IMR-90 (cell line): Measurements from ENCODE around the gene ATP4B. TPM values are rescaled to one million over a fixed set of nuclear protein-coding genes. Genes with fewer than 3 reads are reported as not detected.

Experiments
- ATAC-seq: fragments of 200-7000 bp; cut with Tn5 transposase; 2 replicates; pipeline ENCODE4 v1.9.1; 2020; ENCODE audit warnings: low read depth, mild to moderate bottlenecking, moderate library complexity
- BruUV-seq: library from RNA; stranded (reverse); fragments of 400-500 nt; replicated peaks from 2 replicates; lab custom pipeline; 2021; lab: Mats Ljungman, UMichigan
- CTCF ChIA-PET: fragments of 300-600 bp; formaldehyde crosslinking; extraction: SDS; loops from one replicate; lab custom pipeline; 2021; ENCODE audit warnings: antibody characterized with exemption; lab: Yijun Ruan, JAX
- POLR2A ChIA-PET: fragments of 300-600 bp; sonication (Branson Sonifier 250); formaldehyde crosslinking; loops from one replicate; lab custom pipeline; 2022; ENCODE audit warnings: antibody characterized with exemption; ENCODE audit not compliant: unreplicated experiment; lab: Charles Lee
- DNase-seq: peaks from one replicate; pipeline ENCODE4 v3.0.0; 2013
- H2AFZ ChIP-seq: replicated peaks from 2 replicates; pipeline ENCODE3; 2013; ENCODE audit warnings: low read length, mild to moderate bottlenecking; ENCODE audit not compliant: poor library complexity
- H2AK5ac ChIP-seq: 2 replicates; pipeline ENCODE4 v1.6.1; 2013; ENCODE audit warnings: low read depth, low read length, inconsistent platforms
- H2AK9ac ChIP-seq: replicated peaks from 2 replicates; pipeline ENCODE3; 2013; ENCODE audit warnings: mild to moderate bottlenecking, low read depth, low read length, moderate library complexity; ENCODE audit not compliant: poor library complexity
- H2BK120ac ChIP-seq: 2 replicates; pipeline ENCODE4 v1.6.1; 2013; ENCODE audit warnings: low read depth, low read length, inconsistent platforms
- H2BK15ac ChIP-seq: 3 replicates; pipeline ENCODE4 v1.6.1; 2013; ENCODE audit warnings: low read depth, low read length, inconsistent platforms
- H2BK20ac ChIP-seq: 2 replicates; pipeline ENCODE4 v1.6.1; 2013; ENCODE audit warnings: low read depth, mild to moderate bottlenecking, inconsistent platforms, low read length, moderate library complexity
- H2BK5ac ChIP-seq: 2 replicates; pipeline ENCODE4 v1.6.1; 2013; ENCODE audit warnings: mild to moderate bottlenecking, low read depth, low read length, inconsistent platforms; ENCODE audit not compliant: poor library complexity, severe bottlenecking
- H3K14ac ChIP-seq: replicated peaks from 2 replicates; pipeline ENCODE4 v1.6.1; 2013; ENCODE audit warnings: low read depth, low read length, inconsistent platforms
- H3K18ac ChIP-seq: 2 replicates; pipeline ENCODE4 v1.6.1; 2013; ENCODE audit warnings: low read depth, low read length, control low read depth
- H3K23ac ChIP-seq: 2 replicates; pipeline ENCODE4 v1.6.1; 2013; ENCODE audit warnings: low read depth, low read length, inconsistent platforms
- H3K27ac ChIP-seq: 2 replicates; pipeline ENCODE4 v1.5.1; 2013; ENCODE audit warnings: mild to moderate bottlenecking, control low read depth, low read length; ENCODE audit not compliant: insufficient read depth
- H3K27me3 ChIP-seq: 2 replicates; pipeline ENCODE4 v1.6.1; 2013; ENCODE audit warnings: low read length; ENCODE audit not compliant: control insufficient read depth, insufficient read depth
- H3K36me3 ChIP-seq: 2 replicates; pipeline ENCODE4 v1.6.1; 2013; ENCODE audit warnings: low read length, mixed read lengths; ENCODE audit not compliant: control insufficient read depth, insufficient read depth
- H3K4ac ChIP-seq: 2 replicates; pipeline ENCODE4 v1.6.1; 2013; ENCODE audit warnings: low read depth, low read length, inconsistent platforms
- H3K4me1 ChIP-seq: 2 replicates; pipeline ENCODE4 v1.6.1; 2013; ENCODE audit warnings: low read length, mixed read lengths; ENCODE audit not compliant: control insufficient read depth, insufficient read depth
- H3K4me2 ChIP-seq: 2 replicates; pipeline ENCODE4 v1.6.1; 2013; ENCODE audit warnings: low read depth, mild to moderate bottlenecking, control low read depth, low read length, moderate library complexity
- H3K4me3 ChIP-seq: 2 replicates; pipeline ENCODE4 v1.5.1; 2013; ENCODE audit warnings: low read depth, mild to moderate bottlenecking, control low read depth, low read length, moderate library complexity; ENCODE audit not compliant: insufficient read depth
- H3K56ac ChIP-seq: 2 replicates; pipeline ENCODE4 v1.6.1; 2013; ENCODE audit warnings: low read length, inconsistent platforms; ENCODE audit not compliant: insufficient read depth; ENCODE audit errors: extremely low read depth
- H3K79me1 ChIP-seq, 2 experiments: 2 replicates each; pipeline ENCODE4 v1.6.1; 2013; ENCODE audit warnings: low read length in 2 of 2, inconsistent platforms in 1 of 2, low read depth in 1 of 2
- H3K9ac ChIP-seq: 2 replicates; pipeline ENCODE4 v1.6.1; 2013; ENCODE audit warnings: low read depth, low read length, control low read depth
- H3K9me1 ChIP-seq: 2 replicates; pipeline ENCODE4 v1.6.1; 2013; ENCODE audit warnings: low read length, inconsistent platforms; ENCODE audit not compliant: insufficient read depth
- H3K9me3 ChIP-seq: 2 replicates; pipeline ENCODE4 v1.6.1; 2013; ENCODE audit warnings: low read length; ENCODE audit not compliant: control insufficient read depth, insufficient read depth
- H4K20me1 ChIP-seq: 2 replicates; pipeline ENCODE4 v1.6.1; 2013; ENCODE audit warnings: low read length, inconsistent platforms; ENCODE audit not compliant: insufficient read depth
- H4K5ac ChIP-seq: 2 replicates; pipeline ENCODE4 v1.6.1; 2013; ENCODE audit warnings: mild to moderate bottlenecking, low read depth, low read length, control low read depth
- H4K8ac ChIP-seq, 2 experiments: 2 replicates each; pipeline ENCODE4 v1.6.1; 2013; ENCODE audit warnings: low read depth in 2 of 2, low read length in 2 of 2, control low read depth in 1 of 2, inconsistent platforms in 1 of 2
- H4K91ac ChIP-seq: 2 replicates; pipeline ENCODE4 v1.6.1; 2013; ENCODE audit warnings: low read depth, low read length, inconsistent platforms; ENCODE audit not compliant: insufficient read depth
- MAZ ChIP-seq: IDR thresholded peaks from 2 replicates; pipeline ENCODE4 v1.6.1; 2012; ENCODE audit warnings: low read depth, mild to moderate bottlenecking, low read length, improper control_type of control experiment, moderate library complexity, borderline replicate concordance
- RAD21 ChIP-seq: IDR thresholded peaks from 2 replicates; pipeline ENCODE4 v1.6.1; 2012; ENCODE audit warnings: low read length, improper control_type of control experiment
- RFX5 ChIP-seq: IDR thresholded peaks from 2 replicates; pipeline ENCODE4 v1.8.0; 2012; ENCODE audit warnings: low read depth, mild to moderate bottlenecking, low read length, moderate library complexity
- WGBS, 2 experiments: methylation state at CpG; one replicate each; pipeline versions ENCODE4 v1.1.5 to v1.1.7; 2013; ENCODE audit warnings: missing lambda C conversion rate in 2 of 2; ENCODE audit not compliant: insufficient read length in 1 of 2; ENCODE audit errors: extremely low coverage in 2 of 2; 5-methylcytosine and 5-hydroxymethylcytosine counted together
- dilution Hi-C: fragments of 300-500 bp; cut with HindIII; formaldehyde crosslinking; loops from one replicate; pipeline ENCODE4 v1.14.3; 2018; ENCODE audit warnings: low sequenced_read_pairs; ENCODE audit not compliant: unreplicated experiment
- in situ Hi-C: fragments of 300-500 bp; cut with MboI; formaldehyde crosslinking; loops from 3 replicates; pipeline ENCODE4 v1.14.3; 2019; ENCODE audit warnings: low sequenced_read_pairs, inconsistent platforms, mixed read lengths
- intact Hi-C: fragments of 100-400 bp; cut with micrococcal nuclease; formaldehyde crosslinking; loops from 2 replicates; pipeline ENCODE4 v1.10.0; 2022
- polyA plus RNA-seq, 3 experiments: library from polyadenylated mRNA; depleted of rRNA; stranded (reverse); fragments of >200 nt; gene quantifications; 2 replicates each; pipeline ENCODE4 v1.2.3, GENCODE V29; 2012; ENCODE audit warnings: low replicate concordance in 1 of 3
- total RNA-seq: library from RNA; depleted of rRNA; stranded (reverse); fragments of >200 nt; gene quantifications from 2 replicates; pipeline ENCODE4 v1.2.3, GENCODE V29; 2012

The ATP4B gene
- total and polyA plus RNA-seq, 2 of the 4 experiments (the other 2 are of a cell fraction): not detected

- CTCF ChIA-PET: no interaction called here
- H3K27me3 ChIP-seq: no peaks in the 10 kb centered on the region
- no peak overlapping the region for H4K8ac ChIP-seq
- H2BK120ac ChIP-seq: no peak overlapping the region
- no peaks in the 10 kb centered on the region for H3K79me1 ChIP-seq
- H2BK15ac ChIP-seq: no peak overlapping the region
- no peak overlapping the region for H2BK20ac ChIP-seq
- H3K4me3 ChIP-seq: no peak overlapping the region
- dilution Hi-C loops: no loop called here
- H4K5ac ChIP-seq: no peak overlapping the region
- no peak overlapping the region for H3K14ac ChIP-seq
- H3K9me1 ChIP-seq: 0 out of 2 replicates have a peak, but pooled peaks cover 4% of the 10 kb centered on the region
- no peak overlapping the region for H2AK5ac ChIP-seq
- ATAC-seq: no peak
- peaks cover 1% of the 10 kb centered on the region; the same call in 1 of the 2 replicates for H3K36me3 ChIP-seq
- no peak overlapping the region for H2AFZ ChIP-seq
- no peak overlapping the region for H3K18ac ChIP-seq
- no peaks in the 10 kb centered on the region; the same call in 1 of the 2 replicates for H4K20me1 ChIP-seq
- H2BK5ac ChIP-seq: no peak overlapping the region
- in situ Hi-C loops: no loop called here
- peaks cover 2% of the 10 kb centered on the region; the same call in 1 of the 2 replicates for H3K4me1 ChIP-seq
- H3K9me3 ChIP-seq: no peaks in the 10 kb centered on the region
- no peak for DNase-seq
- H3K56ac ChIP-seq: no peak overlapping the region
- intact Hi-C loops: no loop called here
- no peak overlapping the region for H3K4ac ChIP-seq
- BruUV-seq: no TSS peak
- POLR2A ChIA-PET: no interaction called here
- no peak overlapping the region for H3K4me2 ChIP-seq
- H3K23ac ChIP-seq: no peak overlapping the region
- H3K27ac ChIP-seq: no peak overlapping the region
- 85% methylated on average over 6 of the region's 15 CpGs; no CpG with 5 or more reads in 1 of the 2 experiments for WGBS, 2 experiments
- H2AK9ac ChIP-seq: no peak overlapping the region
- TF ChIP-seq RFX5 (no peak), MAZ (no peak), RAD21 (no peak)
- H4K91ac ChIP-seq: no peak overlapping the region
- no peak overlapping the region for H3K9ac ChIP-seq
These were observed 7.7 kb downstream of the ATP4B start for GRCh38 chr13:113650275-113650674.
